Esophagus muscularis mucosa (tissue), 4 donors: ENCODE measurements around the gene SEPTIN3. TPM values are rescaled to one million over a fixed set of nuclear protein-coding genes. Genes with fewer than 3 reads are reported as not detected.

Experiments used
- DNase-seq: peaks from one replicate; pipeline ENCODE4 v3.0.0-alpha.2; 2017; ENCODE audit errors: extremely low spot score
- H3K27ac ChIP-seq, 4 donors: fragments of 200-600 bp; sonication (generic); replicated peaks in 1 of 4; 1 replicate in 3 of 4; 2 replicates in 1 of 4; pipeline ENCODE4 v1.5.1; 2016 to 2019; ENCODE audit warnings: mild to moderate bottlenecking in 1 of 4
- H3K27me3 ChIP-seq, 4 donors: fragments of 200-600 bp; sonication (generic); one replicate each; pipeline versions ENCODE4 v1.5.1 to v1.6.0; 2016 to 2019
- H3K36me3 ChIP-seq, 4 donors: fragments of 200-600 bp; sonication (generic); one replicate each; pipeline ENCODE4 v1.5.1; 2016 to 2019
- H3K4me1 ChIP-seq, 4 donors: fragments of 200-600 bp; sonication (generic); one replicate each; pipeline ENCODE4 v1.5.1; 2016 to 2019
- H3K4me3 ChIP-seq, 4 donors: fragments of 200-600 bp; sonication (generic); 1 replicate in 2 of 4; 2 replicates in 2 of 4; pipeline ENCODE4 v1.5.1; 2016 to 2019; ENCODE audit warnings: mild to moderate bottlenecking in 4 of 4, moderate library complexity in 1 of 4
- H3K9me3 ChIP-seq, 4 donors: fragments of 200-600 bp; sonication (generic); 1 replicate in 3 of 4; 2 replicates in 1 of 4; pipeline ENCODE4 v1.5.1; 2016 to 2019
- CTCF ChIP-seq, 3 experiments: fragments of 200-600 bp in 2 of 3; fragments of 450-650 bp in 1 of 3; sonication (generic) in 2 of 3; IDR thresholded peaks; one replicate each; pipeline ENCODE4 v1.5.1; 2017 to 2019; ENCODE audit warnings: antibody characterized with exemption in 3 of 3, mild to moderate bottlenecking in 2 of 3, moderate library complexity in 1 of 3
- EP300 ChIP-seq: sonication (generic); formaldehyde crosslinking; IDR thresholded peaks from one replicate; pipeline ENCODE4 v1.6.1; 2017; ENCODE audit warnings: antibody characterized with exemption
- POLR2A ChIP-seq: fragments of 450-650 bp; IDR thresholded peaks from one replicate; pipeline ENCODE4 v1.6.1; 2017; ENCODE audit warnings: antibody characterized with exemption, moderate library complexity, mild to moderate bottlenecking, low read depth
- POLR2AphosphoS5 ChIP-seq, 2 donors: sonication (generic); formaldehyde crosslinking; IDR thresholded peaks; one replicate each; pipeline ENCODE4 v1.6.1; 2017; ENCODE audit warnings: antibody characterized with exemption in 2 of 2
- WGBS: methylation state at CpG from one replicate; pipeline ENCODE4 v1.1.5; 2018; 5-methylcytosine and 5-hydroxymethylcytosine counted together
- intact Hi-C: fragments of 100-400 bp; cut with DNase I; formaldehyde crosslinking; loops from one replicate; pipeline ENCODE4 v1.15.1; 2023
- total RNA-seq, 4 donors: library from RNA; depleted of rRNA; stranded (reverse); fragments of >200 nt; gene quantifications; one replicate each; pipeline versions ENCODE4 v1.1.0 to v1.2.1, GENCODE V29; 2016

Gene SEPTIN3
- total RNA-seq, 4 donors from 2014 or later: under 0.01 to 0.50 (median 0.36) TPM

- H3K27me3 ChIP-seq: peaks cover 0 to 86% (median 17%) of the 10 kb centered on the region in 4 donors
- H3K9me3 ChIP-seq: no peaks in the 10 kb centered on the region
- WGBS: 74% methylated on average over 10 of the region's 10 CpGs
- no peaks in the 10 kb centered on the region for H3K36me3 ChIP-seq
- DNase-seq: no peak
- H3K27ac ChIP-seq: no peak overlapping the region
- intact Hi-C loops: no loop called here
- no peak overlapping the region for H3K4me3 ChIP-seq
- TF ChIP-seq POLR2AphosphoS5 (IDR thresholded peaks at IDR 0.05): no peak
- no peak for TF ChIP-seq CTCF (IDR thresholded peaks at IDR 0.05)
- TF ChIP-seq EP300: no peak
- no peak for TF ChIP-seq POLR2A
- peaks cover 9 to 16% (median 14%) of the 10 kb centered on the region in 4 donors for H3K4me1 ChIP-seq
Measured at GRCh38 chr22:41974691-41975290, 5.5 kb downstream of the SEPTIN3 start.

GRCh38 chr22:41975299-41976069, 6.2 kb downstream of the SEPTIN3 start:
- Histone ChIP-seq H3K9me3 (no peaks in the 10 kb centered on the region), H3K4me3 (no peak overlapping the region), H3K27me3 (peaks cover 0 to 86% (median 17%) of the 10 kb centered on the region in 4 donors), H3K4me1 (peaks cover 9 to 16% (median 14%) of the 10 kb centered on the region in 4 donors), H3K27ac (no peak overlapping the region), H3K36me3 (no peaks in the 10 kb centered on the region)
- TF ChIP-seq POLR2A (no peak), CTCF (IDR thresholded peaks at IDR 0.05) (no peak), POLR2AphosphoS5 (IDR thresholded peaks at IDR 0.05) (no peak), EP300 (no peak)
- WGBS: 71% methylated on average over 12 of the region's 12 CpGs
- intact Hi-C loops: no loop called here
- no peak for DNase-seq

GRCh38 chr22:41976070-41976901, 7.0 kb downstream of the SEPTIN3 start:
- WGBS: 19% methylated on average over 5 of the region's 72 CpGs
- TF ChIP-seq CTCF (IDR thresholded peaks at IDR 0.05): no peak
- TF ChIP-seq POLR2AphosphoS5 (IDR thresholded peaks at IDR 0.05): no peak
- no peak for TF ChIP-seq EP300
- no peak for TF ChIP-seq POLR2A
- Histone ChIP-seq H3K9me3 (no peaks in the 10 kb centered on the region), H3K4me3 (peak overlapping the region; percentile 52 to 61 (median 53)), H3K27ac (no peak overlapping the region), H3K4me1 (peaks cover 9 to 16% (median 14%) of the 10 kb centered on the region in 4 donors), H3K27me3 (peaks cover 0 to 79% (median 17%) of the 10 kb centered on the region in 4 donors), H3K36me3 (no peaks in the 10 kb centered on the region)
- intact Hi-C loops: no loop called here
- no peak for DNase-seq

- Histone ChIP-seq H3K4me3 (peak overlapping the region; percentile 52 to 61 (median 53)), H3K4me1 (peaks cover 9 to 16% (median 14%) of the 10 kb centered on the region in 4 donors), H3K9me3 (no peaks in the 10 kb centered on the region), H3K36me3 (no peaks in the 10 kb centered on the region), H3K27ac (no peak overlapping the region), H3K27me3 (peaks cover 0 to 71% (median 14%) of the 10 kb centered on the region in 4 donors)
- DNase-seq: no peak
- WGBS: 2% methylated on average over 23 of the region's 46 CpGs
- TF ChIP-seq CTCF (IDR thresholded peaks at IDR 0.05): no peak
- TF ChIP-seq POLR2AphosphoS5 (IDR thresholded peaks at IDR 0.05): no peak
- no peak for TF ChIP-seq EP300
- TF ChIP-seq POLR2A: no peak
- intact Hi-C loops: no loop called here
Measured at GRCh38 chr22:41976961-41977566, 7.8 kb downstream of the SEPTIN3 start.
